Hematopoietic multipotent progenitor cell treated with erythropoietin and hydrocortisone succinate and interleukin-3 and kit ligand, for 15 days (in vitro differentiated cells): ENCODE measurements around the gene KRTAP10-4.
"Not testable (repeated sequence)": the region's sequence is repeated elsewhere in the genome, so short reads cannot be mapped to it uniquely, and the experiment has no call there.

Source experiments
- DNase-seq: peaks from one replicate; pipeline ENCODE4 v3.0.0-alpha.2; 2015; ENCODE audit warnings: low spot score

KRTAP10-4 gene

GRCh38 chr21:44557491-44558328 is 15.8 kb upstream of the KRTAP10-4 start:
- no peak for DNase-seq

GRCh38 chr21:44558329-44558675 is 15.2 kb upstream of the KRTAP10-4 start:
- DNase-seq = not testable (repeated sequence)

- DNase-seq = no peak
These were observed 14.8 kb upstream of the KRTAP10-4 start, which contains the start of gene KRTAP10-3 for GRCh38 chr21:44558695-44559094. Gene KRTAP10-3 (minus strand): TSS chr21:44558795. CDS start chr21:44558715, 80 bp downstream.

- DNase-seq = no peak
These were observed 9.4 kb upstream of the KRTAP10-4 start for GRCh38 chr21:44564099-44564498.

- DNase-seq = no peak
These were observed 8.5 kb upstream of the KRTAP10-4 start for GRCh38 chr21:44564886-44565598.

GRCh38 chr21:44566403-44566802 is 7.1 kb upstream of the KRTAP10-4 start:
- DNase-seq = no peak

- DNase-seq = no peak
These were observed 5.9 kb upstream of the KRTAP10-4 start for GRCh38 chr21:44567481-44568171.

GRCh38 chr21:44568261-44568660 is 5.3 kb upstream of the KRTAP10-4 start:
- no peak for DNase-seq

GRCh38 chr21:44568667-44569556 is 4.6 kb upstream of the KRTAP10-4 start:
- DNase-seq = no peak

- no peak for DNase-seq
These were observed 3.5 kb upstream of the KRTAP10-4 start for GRCh38 chr21:44569861-44570517.

- DNase-seq = no peak
These were observed 2.2 kb upstream of the KRTAP10-4 start for GRCh38 chr21:44571296-44571695.

- DNase-seq = no peak
These were observed 1.4 kb upstream of the KRTAP10-4 start for GRCh38 chr21:44571844-44572782.

GRCh38 chr21:44572959-44573583 is 458 bp upstream of the KRTAP10-4 start:
- no peak for DNase-seq

- DNase-seq = no peak
These were observed 1.2 kb downstream of the KRTAP10-4 start for GRCh38 chr21:44574457-44575306.

- DNase-seq = no peak
These were observed 1.9 kb downstream of the KRTAP10-4 start for GRCh38 chr21:44575307-44576024.

GRCh38 chr21:44576025-44576420 is 2.5 kb downstream of the KRTAP10-4 start:
- no peak for DNase-seq

GRCh38 chr21:44578371-44579055 is 5.0 kb downstream of the KRTAP10-4 start:
- DNase-seq = no peak
